NCI-H345 (cell line): ENCODE measurements around the gene SPATC1L.
"Not testable (repeated sequence)": the region's sequence is repeated elsewhere in the genome, so short reads cannot be mapped to it uniquely, and the experiment has no call there.

Experiments used
- DNase-seq: peaks from one replicate; lab custom pipeline; 2025; lab: John Stamatoyannopoulos, UW

SPATC1L gene

GRCh38 chr21:46150491-46151121 lies 33.7 kb downstream of the SPATC1L start:
- no peak for DNase-seq

- DNase-seq: no peak
Measured at GRCh38 chr21:46150073-46150472, 34.2 kb downstream of the SPATC1L start.

GRCh38 chr21:46149205-46149901 lies 34.9 kb downstream of the SPATC1L start:
- DNase-seq: no peak

- no peak for DNase-seq
Measured at GRCh38 chr21:46148106-46148505, 36.2 kb downstream of the SPATC1L start.

- peak; percentile 14 for DNase-seq
Measured at GRCh38 chr21:46147429-46147828, 36.8 kb downstream of the SPATC1L start.

GRCh38 chr21:46146856-46147255 lies 37.4 kb downstream of the SPATC1L start:
- no peak for DNase-seq

- no peak for DNase-seq
Measured at GRCh38 chr21:46145840-46146691, 38.2 kb downstream of the SPATC1L start.

GRCh38 chr21:46145159-46145839 lies 39.0 kb downstream of the SPATC1L start:
- no peak for DNase-seq

GRCh38 chr21:46144464-46145070 lies 39.7 kb downstream of the SPATC1L start:
- DNase-seq: peak; percentile 24

- no peak for DNase-seq
Measured at GRCh38 chr21:46142582-46143473, 41.4 kb downstream of the SPATC1L start.

GRCh38 chr21:46141767-46142581 lies 42.3 kb downstream of the SPATC1L start:
- no peak for DNase-seq

- not testable (repeated sequence) for DNase-seq
Measured at GRCh38 chr21:46140352-46141003, 43.8 kb downstream of the SPATC1L start.

GRCh38 chr21:46139686-46140085 lies 44.6 kb downstream of the SPATC1L start:
- DNase-seq: no peak

GRCh38 chr21:46138383-46138970 lies 45.8 kb downstream of the SPATC1L start:
- DNase-seq: no peak

- DNase-seq: no peak
Measured at GRCh38 chr21:46137908-46138307, 46.4 kb downstream of the SPATC1L start.

- no peak for DNase-seq
Measured at GRCh38 chr21:46136739-46137349, 47.4 kb downstream of the SPATC1L start.

- no peak for DNase-seq
Measured at GRCh38 chr21:46135782-46136395, 48.4 kb downstream of the SPATC1L start.
